GM19193 (cell line): Measurements from ENCODE around the gene PSRC1.

Experiments used
- POLR2A ChIP-seq: IDR thresholded peaks from 4 replicates; pipeline ENCODE4 v1.6.1; 2011; ENCODE audit not compliant: insufficient read depth, insufficient read length; ENCODE audit errors: extremely low read depth

The PSRC1 gene

GRCh38 chr1:109248797-109249629 lies 33.9 kb downstream of the PSRC1 start, which contains the start of gene CELSR2:
Gene CELSR2, plus strand, starts transcription at chr1:109249539. Its CDS starts 541 bp downstream, at chr1:109250080.
- TF ChIP-seq POLR2A = no peak

DNA sequence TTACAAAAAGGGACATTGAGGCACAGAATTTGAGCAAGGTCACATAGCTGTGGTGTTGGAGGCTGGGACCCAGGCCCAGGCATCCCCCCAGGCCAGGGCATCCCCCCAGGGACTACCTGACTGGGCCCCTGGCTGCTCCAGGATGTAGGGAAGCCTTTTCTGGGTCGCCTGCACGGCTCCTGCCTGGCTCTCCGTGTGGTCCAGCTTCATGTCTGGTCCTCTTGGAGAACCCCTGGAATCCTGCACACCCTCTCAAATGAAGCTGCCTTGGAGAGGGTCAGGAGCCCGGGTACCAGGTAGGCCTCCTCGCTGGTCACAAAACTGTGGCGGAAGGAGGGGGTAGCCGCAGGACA lies 34.5 kb downstream of the PSRC1 start:
- TF ChIP-seq POLR2A = no peak

DNA sequence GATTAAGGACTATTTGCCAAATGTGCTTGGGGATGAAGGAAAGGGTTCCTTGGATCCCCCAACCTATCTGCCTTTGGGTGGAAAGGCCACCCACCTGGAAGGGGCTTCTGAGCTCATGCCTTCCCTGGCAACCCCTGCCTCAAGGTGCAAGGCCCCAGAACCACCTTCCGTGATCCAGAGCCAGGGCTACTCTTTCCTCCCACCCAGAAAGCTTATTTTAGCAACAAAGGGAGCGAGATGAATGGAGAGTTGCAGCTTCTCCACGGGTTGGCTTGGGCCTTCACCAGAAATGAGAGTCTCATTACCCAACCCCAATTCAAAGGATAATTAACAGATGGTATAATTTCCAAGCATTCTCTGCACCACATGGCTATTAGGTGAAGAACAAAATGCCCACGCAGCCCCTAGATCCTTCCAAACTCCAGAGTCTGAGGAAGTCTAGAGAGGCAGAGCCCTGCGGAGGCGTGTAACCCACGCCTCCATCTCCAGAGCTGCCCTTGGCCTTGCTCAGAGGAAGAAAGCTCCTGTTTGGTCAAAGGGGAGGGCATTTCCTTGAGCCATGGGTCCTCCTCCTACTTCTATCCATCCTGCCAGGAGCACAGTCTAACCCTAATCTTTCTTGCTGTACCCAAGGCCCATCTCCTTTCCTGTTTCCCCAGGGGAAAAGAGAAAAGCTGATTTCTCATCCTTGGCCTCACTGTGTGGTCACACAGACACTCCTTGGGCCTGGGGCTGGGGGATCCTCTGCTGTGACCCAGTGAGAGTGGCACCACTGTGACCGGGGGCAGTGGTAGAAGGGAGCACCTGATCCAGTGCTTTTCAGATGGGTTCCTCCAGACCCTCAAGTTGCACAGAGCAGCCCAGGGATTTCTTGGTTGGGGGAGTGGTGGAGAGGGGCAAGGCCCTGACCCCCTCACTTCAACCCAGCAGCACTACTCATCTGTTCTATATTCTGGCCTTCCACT lies 35.3 kb downstream of the PSRC1 start:
- no peak for TF ChIP-seq POLR2A

- TF ChIP-seq POLR2A = no peak
These were observed 36.8 kb downstream of the PSRC1 start for GRCh38 chr1:109246141-109246551.

DNA sequence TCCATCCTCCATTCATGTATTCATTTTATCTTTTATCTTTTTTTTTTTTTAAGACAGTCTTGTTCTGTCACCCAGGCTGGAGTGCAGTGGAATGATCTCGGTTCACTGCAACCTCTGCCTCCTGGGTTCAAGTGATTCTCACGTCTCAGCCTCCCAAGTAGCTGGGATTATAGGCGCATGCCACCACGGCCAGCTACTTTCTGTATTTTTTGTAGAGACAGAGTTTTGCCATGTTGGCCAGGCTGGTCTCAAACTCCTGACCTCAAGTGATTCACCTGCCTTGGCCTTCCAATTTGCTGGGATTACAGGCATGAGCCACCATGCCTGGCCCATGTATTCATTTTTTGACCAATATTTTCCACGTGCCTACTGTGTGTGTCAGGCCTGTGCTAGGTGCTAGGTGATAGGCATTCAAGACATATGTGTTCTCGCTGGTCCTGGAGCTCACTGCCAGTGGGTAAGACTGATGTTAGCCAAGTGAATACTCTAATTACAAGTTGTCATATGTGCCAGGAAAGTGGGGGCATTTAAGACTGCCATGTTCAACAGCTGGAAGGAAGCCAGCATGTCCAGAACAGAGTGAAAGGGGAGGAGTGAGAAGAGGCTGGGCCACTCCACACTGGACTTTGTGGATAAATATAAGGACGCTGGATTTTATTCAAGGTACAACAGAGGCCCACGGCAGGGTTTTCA lies 38.9 kb downstream of the PSRC1 start:
- TF ChIP-seq POLR2A = no peak

DNA sequence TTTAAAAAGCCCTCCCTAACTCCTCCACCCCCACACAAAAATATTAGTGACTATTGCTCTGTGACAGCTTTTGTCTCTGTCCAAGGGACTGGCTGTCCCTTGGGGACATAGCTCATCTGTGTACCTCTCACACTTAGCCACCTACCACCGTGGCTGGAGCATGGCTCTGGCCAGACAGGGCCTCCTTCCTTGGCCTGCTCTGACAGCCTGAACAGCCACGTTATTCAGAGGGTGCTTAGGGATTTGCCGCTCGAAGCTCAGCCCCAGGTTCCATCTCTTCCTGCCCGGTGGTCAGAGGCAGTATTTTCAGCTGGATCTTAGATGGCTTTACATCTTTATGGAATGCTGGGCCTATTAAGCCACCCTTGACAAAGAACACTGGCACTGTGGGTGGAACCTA lies 39.7 kb downstream of the PSRC1 start:
- TF ChIP-seq POLR2A = no peak

GRCh38 chr1:109242387-109242786 lies 40.6 kb downstream of the PSRC1 start:
- no peak for TF ChIP-seq POLR2A

GRCh38 chr1:109241841-109242345 lies 41.1 kb downstream of the PSRC1 start:
- no peak for TF ChIP-seq POLR2A

- TF ChIP-seq POLR2A = no peak
These were observed 41.6 kb downstream of the PSRC1 start for GRCh38 chr1:109241344-109241743.

- TF ChIP-seq POLR2A = no peak
These were observed 42.5 kb downstream of the PSRC1 start for GRCh38 chr1:109240158-109241152.

DNA sequence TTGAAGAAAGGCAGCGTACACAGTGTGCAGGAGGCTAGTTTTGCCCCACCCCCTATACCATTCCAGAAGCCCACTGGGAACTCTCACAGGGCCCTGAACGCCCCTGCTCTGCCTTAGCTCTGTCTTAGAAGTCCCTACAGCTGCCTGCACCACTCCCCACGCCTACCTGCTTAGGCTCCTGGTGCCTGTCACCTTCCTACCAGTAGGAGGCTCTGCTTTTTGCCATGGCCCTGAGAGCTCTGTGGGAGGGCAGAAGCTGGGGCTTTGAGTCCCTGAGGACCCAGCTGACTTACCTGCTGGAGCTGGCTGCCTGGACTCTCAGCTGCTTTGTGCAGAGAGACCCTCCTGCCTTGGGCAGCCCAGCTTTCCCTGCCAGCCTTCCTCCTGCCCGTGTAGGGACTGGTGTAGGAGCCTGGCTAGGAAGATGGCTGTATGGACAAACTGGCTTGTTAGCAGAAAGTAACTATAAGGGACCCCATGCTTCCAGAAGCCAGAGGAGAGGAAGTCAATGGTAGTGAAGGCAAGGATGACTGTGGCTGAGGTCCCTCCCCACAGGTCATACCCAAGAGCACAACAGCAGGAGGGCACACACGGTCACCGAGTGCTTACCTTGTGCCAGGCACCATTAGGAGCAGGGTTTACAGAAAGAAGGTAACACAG lies 43.4 kb downstream of the PSRC1 start:
- no peak for TF ChIP-seq POLR2A

DNA sequence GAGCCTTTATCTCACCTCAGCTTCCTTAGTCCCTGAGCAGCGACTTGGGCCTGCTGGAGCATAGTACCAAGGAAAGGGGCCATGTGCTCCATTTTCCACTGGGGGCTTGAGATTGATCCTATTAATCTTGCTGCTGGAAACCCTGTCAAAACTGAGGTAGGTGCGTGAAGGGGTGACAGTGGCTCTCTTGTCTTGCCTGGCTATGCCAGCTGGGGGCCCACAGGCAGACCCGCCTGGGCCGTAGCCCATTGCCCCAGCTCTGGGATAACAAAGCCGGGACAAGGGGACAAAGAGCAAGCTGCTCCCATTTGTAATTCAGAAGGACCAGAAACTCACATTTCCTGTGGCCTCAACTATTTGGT lies 43.9 kb downstream of the PSRC1 start:
- no peak for TF ChIP-seq POLR2A

DNA sequence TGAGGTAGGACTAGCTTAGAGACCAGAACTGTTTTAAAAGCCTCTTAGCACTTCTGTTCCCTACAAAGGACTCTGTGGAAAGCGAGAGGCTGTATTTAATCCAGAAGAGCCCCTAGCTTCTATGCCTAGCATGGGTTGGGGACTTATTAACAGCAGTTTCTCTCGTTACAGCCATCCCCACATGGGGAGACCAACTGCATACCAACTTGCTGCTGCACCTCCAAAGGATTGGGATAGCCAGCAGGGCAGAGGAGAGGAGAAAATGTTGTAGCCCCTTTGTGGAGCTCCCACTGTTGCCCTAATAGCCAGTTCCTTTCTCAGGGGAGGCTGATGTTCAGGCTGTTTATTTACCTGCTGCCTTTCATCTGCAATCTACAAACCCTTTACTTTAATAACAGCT lies 44.6 kb downstream of the PSRC1 start:
- TF ChIP-seq POLR2A = no peak
